Measurements from ENCODE around the gene BLVRB. TPM values are rescaled to one million over a fixed set of nuclear protein-coding genes. Genes with fewer than 3 reads are reported as not detected.
A peak's percentile ranks its signal among the peaks of the same experiment; 100 is the strongest.

BLVRB gene
- total RNA-seq, 2 experiments from 2014 or later, result 21.2 to 21.7 TPM

DNA sequence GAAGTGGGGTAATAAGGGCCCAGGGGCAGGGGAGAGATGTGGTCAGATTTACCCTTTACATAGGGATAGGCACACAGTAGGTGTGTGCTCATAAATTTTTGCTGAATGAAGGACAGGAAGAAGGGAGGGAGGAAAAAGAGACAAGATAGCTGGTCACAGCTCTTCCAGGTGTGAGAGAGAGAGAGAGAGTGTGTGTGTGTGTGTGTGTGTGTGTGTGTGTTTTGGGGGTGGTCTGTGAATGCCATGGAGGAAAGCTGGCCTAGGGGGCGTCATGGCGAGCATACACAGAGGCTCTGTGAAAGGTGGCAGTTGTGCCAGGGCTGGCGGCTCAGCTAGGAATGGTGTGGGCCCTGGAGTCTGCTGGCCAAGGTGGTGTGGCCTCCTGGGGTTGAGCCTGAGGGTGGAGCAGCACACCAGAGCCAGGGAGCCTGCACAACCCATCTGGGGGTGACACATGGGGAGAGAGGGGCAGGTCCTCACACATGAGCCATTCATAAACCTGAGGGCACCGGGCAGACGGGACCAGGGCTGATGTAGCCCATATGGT, 46.4 kb downstream of the BLVRB start:
- ChIA-PET CTCF (interaction anchor here (2.9 to 4.8 kb wide), 3 partner anchors 10 to 113 kb away, joined by 25 to 38 read pairs (median 28); partner anchors contain the start of gene SERTAD3), POLR2A (no interaction called here)
- intact Hi-C loops (cut with micrococcal nuclease), result no loop called here
- Mint-ChIP-seq H3K27ac (no peak overlapping the region), H3K9me3 (no peaks in the 10 kb centered on the region), H3K36me3 (ENCODE audit: low read depth) (peaks cover 11% of the 10 kb centered on the region), H3K4me1 (ENCODE audit: low read depth) (peaks cover 15% of the 10 kb centered on the region), H3K27me3 (no peaks in the 10 kb centered on the region), H3K4me3 (no peak overlapping the region)
- DNase-seq (no peak), ATAC-seq (no peak)
- TF ChIP-seq, protein P1, sequence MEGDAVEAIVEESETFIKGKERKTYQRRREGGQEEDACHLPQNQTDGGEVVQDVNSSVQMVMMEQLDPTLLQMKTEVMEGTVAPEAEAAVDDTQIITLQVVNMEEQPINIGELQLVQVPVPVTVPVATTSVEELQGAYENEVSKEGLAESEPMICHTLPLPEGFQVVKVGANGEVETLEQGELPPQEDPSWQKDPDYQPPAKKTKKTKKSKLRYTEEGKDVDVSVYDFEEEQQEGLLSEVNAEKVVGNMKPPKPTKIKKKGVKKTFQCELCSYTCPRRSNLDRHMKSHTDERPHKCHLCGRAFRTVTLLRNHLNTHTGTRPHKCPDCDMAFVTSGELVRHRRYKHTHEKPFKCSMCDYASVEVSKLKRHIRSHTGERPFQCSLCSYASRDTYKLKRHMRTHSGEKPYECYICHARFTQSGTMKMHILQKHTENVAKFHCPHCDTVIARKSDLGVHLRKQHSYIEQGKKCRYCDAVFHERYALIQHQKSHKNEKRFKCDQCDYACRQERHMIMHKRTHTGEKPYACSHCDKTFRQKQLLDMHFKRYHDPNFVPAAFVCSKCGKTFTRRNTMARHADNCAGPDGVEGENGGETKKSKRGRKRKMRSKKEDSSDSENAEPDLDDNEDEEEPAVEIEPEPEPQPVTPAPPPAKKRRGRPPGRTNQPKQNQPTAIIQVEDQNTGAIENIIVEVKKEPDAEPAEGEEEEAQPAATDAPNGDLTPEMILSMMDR (IDR thresholded peaks at IDR 0.05), result no peak

DNA sequence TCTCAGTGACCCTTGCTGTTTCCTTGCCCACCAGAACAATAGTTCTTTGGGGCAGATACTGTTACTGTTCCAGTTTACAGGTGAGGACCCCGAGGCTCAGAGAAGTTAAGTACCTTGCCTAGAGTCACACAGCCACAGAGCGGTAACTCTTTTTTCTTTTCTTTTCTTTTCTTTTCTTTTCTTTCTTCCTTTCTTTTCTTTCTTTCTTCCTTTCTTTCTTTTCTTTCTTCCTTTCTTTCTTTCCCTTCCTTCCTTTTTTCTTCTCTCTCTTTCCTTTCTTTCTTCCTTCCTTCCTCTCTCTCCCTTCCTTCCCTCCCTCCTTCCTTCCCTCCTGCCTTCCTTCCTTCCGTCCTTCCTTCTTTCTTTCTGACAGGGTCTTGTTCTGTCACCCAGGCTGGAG, 47.5 kb downstream of the BLVRB start:
- peaks cover 14% of the 10 kb centered on the region for H3K4me1 Mint-ChIP-seq (ENCODE audit: low read depth)
- no peaks in the 10 kb centered on the region for H3K27me3 Mint-ChIP-seq
- no peak overlapping the region for H3K4me3 Mint-ChIP-seq
- no peak for DNase-seq
- intact Hi-C loops (cut with micrococcal nuclease), result no loop called here
- H3K27ac Mint-ChIP-seq, result peak overlapping the region; percentile 13
- no peaks in the 10 kb centered on the region for H3K9me3 Mint-ChIP-seq
- TF ChIP-seq, protein P1 (IDR thresholded peaks at IDR 0.05), result no peak
- ATAC-seq, result no peak
- peaks cover 9% of the 10 kb centered on the region for H3K36me3 Mint-ChIP-seq (ENCODE audit: low read depth)
- ChIA-PET CTCF (interaction anchor here (0.9 to 3.9 kb wide), 2 partner anchors 9 to 15 kb away, joined by 3 to 38 read pairs; no protein-coding TSS in a partner anchor), POLR2A (no interaction called here)

DNA sequence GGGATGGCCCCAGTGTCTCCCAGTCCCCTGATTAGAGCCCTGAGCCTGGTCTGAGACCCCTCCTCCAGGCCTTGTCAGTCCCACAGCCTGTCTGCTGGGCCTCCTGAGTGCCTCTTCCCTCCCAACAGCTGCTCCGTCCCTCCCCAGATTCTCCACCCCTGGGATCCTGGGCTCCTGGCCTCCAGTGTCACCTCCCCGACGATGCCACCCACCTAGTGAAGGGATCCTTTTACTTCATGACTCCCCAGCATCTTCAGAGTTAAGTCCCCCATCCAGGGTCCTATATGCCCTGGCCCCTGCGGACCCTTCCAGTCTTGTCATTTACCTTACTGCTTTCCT, 47.9 kb downstream of the BLVRB start:
- TF ChIP-seq, protein P1 (IDR thresholded peaks at IDR 0.05), result no peak
- Mint-ChIP-seq H3K4me3 (no peak overlapping the region), H3K4me1 (ENCODE audit: low read depth) (peaks cover 11% of the 10 kb centered on the region), H3K9me3 (no peaks in the 10 kb centered on the region), H3K36me3 (ENCODE audit: low read depth) (peaks cover 8% of the 10 kb centered on the region), H3K27me3 (no peaks in the 10 kb centered on the region), H3K27ac (peak overlapping the region; percentile 13)
- ChIA-PET POLR2A (no interaction called here), CTCF (no interaction called here)
- no peak for DNase-seq
- ATAC-seq, result no peak
- intact Hi-C loops (cut with micrococcal nuclease), result no loop called here

DNA sequence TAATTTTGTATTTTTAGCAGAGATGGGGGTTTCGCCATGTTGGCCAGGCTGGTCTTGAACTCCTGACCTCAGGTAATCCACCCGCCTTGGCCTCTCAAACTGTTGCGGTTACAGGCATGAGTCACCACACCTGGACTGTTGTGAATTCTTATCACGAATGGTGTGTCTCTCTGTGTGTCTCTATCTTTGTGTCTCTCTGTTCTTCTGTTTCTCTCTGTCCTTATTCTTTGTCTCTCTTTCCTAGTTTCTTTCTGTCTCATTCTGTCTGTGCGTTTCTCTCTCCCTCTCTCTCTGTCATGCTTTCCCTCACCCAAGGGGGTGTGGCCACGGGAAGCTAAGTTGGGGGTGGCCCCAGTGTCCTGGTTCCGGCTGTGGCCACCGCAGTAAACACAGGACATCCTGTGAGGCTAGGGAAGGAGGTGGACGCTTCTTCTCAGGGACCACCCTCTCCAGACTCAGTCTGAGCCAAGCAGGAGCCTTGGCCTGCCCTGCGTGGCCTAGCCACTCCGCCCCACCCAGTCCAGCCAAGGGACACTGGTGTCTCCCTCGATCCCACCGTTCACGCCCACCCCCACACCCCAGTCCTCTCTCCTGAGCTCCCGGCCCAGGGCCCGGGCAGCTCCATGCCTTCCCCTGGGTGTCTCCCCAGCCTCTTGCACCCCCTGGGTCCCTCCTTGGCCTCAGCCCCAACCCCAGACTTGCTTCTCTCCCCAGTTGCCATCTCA, 48.5 kb downstream of the BLVRB start:
- no peaks in the 10 kb centered on the region for H3K9me3 Mint-ChIP-seq
- no peaks in the 10 kb centered on the region for H3K27me3 Mint-ChIP-seq
- ATAC-seq (peak; percentile 6), DNase-seq (peak; percentile 35)
- TF ChIP-seq, protein P1 (IDR thresholded peaks at IDR 0.05), result no peak
- peak overlapping the region; percentile 0 for H3K27ac Mint-ChIP-seq
- H3K36me3 Mint-ChIP-seq (ENCODE audit: low read depth), result peaks cover 2% of the 10 kb centered on the region
- ChIA-PET POLR2A (interaction anchor here (0.6 to 1.6 kb wide), 3 partner anchors 9 to 16 kb away, joined by 3 to 4 read pairs (median 3); partner anchors contain the start of gene SERTAD1), CTCF (no interaction called here)
- no peak overlapping the region for H3K4me3 Mint-ChIP-seq
- H3K4me1 Mint-ChIP-seq (ENCODE audit: low read depth), result peaks cover 7% of the 10 kb centered on the region
- intact Hi-C loops (cut with micrococcal nuclease), result no loop called here

DNA sequence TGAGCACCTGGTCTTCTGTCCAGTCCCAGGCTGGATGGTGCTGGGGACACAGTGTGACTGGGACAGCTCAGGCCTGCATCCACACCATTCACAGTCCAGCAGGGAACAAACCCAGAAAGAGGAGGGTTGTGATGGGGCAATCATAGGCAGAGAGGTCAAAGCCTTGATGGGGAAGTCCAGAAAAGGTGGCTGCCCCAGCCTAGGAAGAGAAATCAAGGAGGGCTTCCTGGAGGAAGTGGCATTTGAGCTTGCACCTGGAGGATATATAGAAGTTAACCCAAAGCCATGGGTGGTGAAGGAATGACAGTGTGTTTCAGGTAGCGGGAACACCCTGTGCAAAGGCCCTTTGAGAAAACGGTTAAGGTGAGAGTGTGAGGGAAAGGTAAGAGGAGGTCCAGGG, 49.8 kb downstream of the BLVRB start:
- CTCF ChIA-PET, result interaction anchor here (1.0 to 1.7 kb wide), 2 partner anchors 12 to 250 kb away, joined by 3 to 5 read pairs; no protein-coding TSS in a partner anchor
- H3K27me3 Mint-ChIP-seq, result no peaks in the 10 kb centered on the region
- DNase-seq (no peak), ATAC-seq (no peak)
- intact Hi-C loops (cut with micrococcal nuclease), result no loop called here
- no peaks in the 10 kb centered on the region for H3K36me3 Mint-ChIP-seq (ENCODE audit: low read depth)
- no peaks in the 10 kb centered on the region for H3K9me3 Mint-ChIP-seq
- no peak overlapping the region for H3K27ac Mint-ChIP-seq
- TF ChIP-seq, protein P1 (IDR thresholded peaks at IDR 0.05), result no peak
- POLR2A ChIA-PET, result interaction anchor here (0.8 to 1.6 kb wide), 3 partner anchors 8 to 10 kb away, joined by 3 to 4 read pairs (median 3); partner anchors contain the start of gene SERTAD1
- no peak overlapping the region for H3K4me3 Mint-ChIP-seq
- H3K4me1 Mint-ChIP-seq (ENCODE audit: low read depth), result peaks cover 7% of the 10 kb centered on the region

Measured in activated CD8-positive, alpha-beta T cell treated with anti-CD3 and anti-CD28 coated beads for 36 hours (primary cell).